H54 (cell line): ENCODE data around the gene CRIM1.

Experiments
- DNase-seq: peaks from one replicate; pipeline ENCODE4 v3.0.0; 2011; ENCODE audit warnings: low spot score, mixed read lengths; ENCODE audit not compliant: insufficient read length
- FAIRE-seq: peaks from 3 replicates; lab custom pipeline; 2011; peaks lifted over from hg19 to GRCh38; lab: Jason Lieb, UNC
- POLR2A ChIP-seq: IDR thresholded peaks from 2 replicates; pipeline ENCODE4 v1.6.1; 2011; ENCODE audit warnings: low read depth, mild to moderate bottlenecking, low read length

The CRIM1 gene

GRCh38 chr2:36371928-36372391 lies 16.4 kb downstream of the CRIM1 start:
- DNase-seq (no peak), FAIRE-seq (peak; percentile 45)
- TF ChIP-seq POLR2A: no peak

- FAIRE-seq (peak; percentile 76), DNase-seq (no peak)
- no peak for TF ChIP-seq POLR2A
Measured at GRCh38 chr2:36373149-36373926, 17.8 kb downstream of the CRIM1 start.

GRCh38 chr2:36374585-36374984 lies 19.0 kb downstream of the CRIM1 start:
- DNase-seq (no peak), FAIRE-seq (no peak)
- TF ChIP-seq POLR2A: no peak

- no peak for TF ChIP-seq POLR2A
- FAIRE-seq (no peak), DNase-seq (no peak)
Measured at GRCh38 chr2:36376319-36376765, 20.8 kb downstream of the CRIM1 start.

GRCh38 chr2:36376992-36377738 lies 21.6 kb downstream of the CRIM1 start:
- FAIRE-seq (peak; percentile 62), DNase-seq (no peak)
- TF ChIP-seq POLR2A: no peak

- no peak for TF ChIP-seq POLR2A
- DNase-seq (no peak), FAIRE-seq (no peak)
Measured at GRCh38 chr2:36379710-36380448, 24.3 kb downstream of the CRIM1 start.

GRCh38 chr2:36380624-36381481 lies 25.3 kb downstream of the CRIM1 start:
- FAIRE-seq: peak; percentile 71
- peak; percentile 67 for DNase-seq
- TF ChIP-seq POLR2A: no peak

- DNase-seq: no peak
- no peak for TF ChIP-seq POLR2A
- FAIRE-seq: no peak
Measured at GRCh38 chr2:36381993-36382392, 26.4 kb downstream of the CRIM1 start.

GRCh38 chr2:36382472-36382871 lies 26.9 kb downstream of the CRIM1 start:
- DNase-seq (no peak), FAIRE-seq (no peak)
- no peak for TF ChIP-seq POLR2A

GRCh38 chr2:36383726-36384125 lies 28.1 kb downstream of the CRIM1 start:
- no peak for FAIRE-seq

GRCh38 chr2:36384454-36384853 lies 28.9 kb downstream of the CRIM1 start:
- no peak for TF ChIP-seq POLR2A
- no peak for DNase-seq
- FAIRE-seq: no peak

More at GRCh38 chr2:36383726-36384125, 28.1 kb downstream of the CRIM1 start:
- no peak for TF ChIP-seq POLR2A
- DNase-seq: no peak

- no peak for FAIRE-seq
- TF ChIP-seq POLR2A: no peak
- no peak for DNase-seq
Measured at GRCh38 chr2:36385603-36386002, 30.0 kb downstream of the CRIM1 start.
